ENCODE measurements around the gene PKN2. TPM values are rescaled to one million over a fixed set of nuclear protein-coding genes. Genes with fewer than 3 reads are reported as not detected.

Gene PKN2
- total RNA-seq, 1 experiment from 2014 or later, result 74.1 TPM

DNA sequence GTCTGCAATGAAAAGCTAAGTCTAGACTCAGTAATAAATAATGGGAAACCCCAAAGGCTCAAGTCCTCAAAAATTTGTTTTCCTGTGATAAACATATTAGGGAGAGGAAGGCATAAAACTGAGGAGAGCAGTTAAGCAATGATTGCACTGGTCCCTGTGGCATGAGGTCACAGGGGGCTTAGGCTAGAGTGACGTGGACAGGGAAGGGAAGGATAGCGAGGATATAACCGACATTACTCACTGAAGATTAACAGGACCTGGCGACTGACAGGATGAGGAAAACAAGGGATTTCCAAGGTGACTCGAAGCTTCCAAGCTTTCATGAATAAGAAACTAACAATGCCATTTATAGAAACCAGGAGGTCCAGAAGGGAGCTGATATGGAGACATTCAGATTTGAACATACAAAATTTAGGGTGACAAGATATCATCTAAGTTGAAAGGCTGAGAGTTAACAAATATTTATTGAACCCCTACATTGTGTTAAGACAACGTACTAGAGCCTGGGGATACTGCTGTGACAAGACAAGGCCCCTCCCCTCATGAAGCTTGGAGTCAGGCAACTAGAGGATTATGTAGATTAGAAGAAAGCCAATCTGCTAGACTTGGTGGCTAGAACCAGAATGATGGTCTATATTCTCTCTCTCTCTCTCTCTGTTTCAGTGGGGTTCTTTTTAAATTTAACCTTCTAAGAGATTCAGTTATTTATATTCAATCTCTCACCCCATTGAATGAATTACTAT is 33.2 kb upstream of the PKN2 start:
- DNase-seq (ENCODE audit: low read depth, low spot score) (no peak), ATAC-seq (no peak)
- no TSS peak for BruUV-seq (replicated peaks)
- no peaks in the 10 kb centered on the region for H3K36me3 ChIP-seq (ENCODE audit: control insufficient read depth, insufficient read depth, low read length)
- H3K27me3 ChIP-seq (ENCODE audit: control insufficient read depth, insufficient read depth, low read length), result peaks cover 9% of the 10 kb centered on the region
- no peak overlapping the region for H3K27ac ChIP-seq (ENCODE audit: low read length)
- no peaks in the 10 kb centered on the region for H3K9me3 ChIP-seq (ENCODE audit: control insufficient read depth, insufficient read depth, low read depth, low read length)
- ChIA-PET CTCF (interaction anchor here (0.6 kb wide), 1 partner anchor 333 kb away, joined by 8 read pairs; no protein-coding TSS in a partner anchor), POLR2A (no interaction called here)
- in situ Hi-C loops (cut with HindIII; ENCODE audit: low pct_unique_long_range_greater_than_20kb, low sequenced_read_pairs), result no loop called here
- no peak overlapping the region for H3K4me3 ChIP-seq (ENCODE audit: low read depth in 2 of 2, low read length in 2 of 2)
- H3K4me1 ChIP-seq (ENCODE audit: control insufficient read depth, insufficient read depth, low read length), result no peaks in the 10 kb centered on the region
- intact Hi-C loops (cut with micrococcal nuclease; ENCODE audit: unreplicated experiment), result loop anchor here (10.0 kb wide), 1 partner anchor 224 kb away; no protein-coding TSS in a partner anchor
- TF ChIP-seq POLR2AphosphoS5 (IDR thresholded peaks at IDR 0.05; ENCODE audit: low read depth, low read length) (no peak), TCF7L2 (IDR thresholded peaks at IDR 0.05; ENCODE audit: low read depth, low read length) (no peak), SIN3A (IDR thresholded peaks at IDR 0.05; ENCODE audit: borderline replicate concordance, insufficient read depth, low read depth, low read length) (no peak), CTCF (IDR thresholded peaks at IDR 0.05) (no peak)
- TF ChIP-seq, protein P1, sequence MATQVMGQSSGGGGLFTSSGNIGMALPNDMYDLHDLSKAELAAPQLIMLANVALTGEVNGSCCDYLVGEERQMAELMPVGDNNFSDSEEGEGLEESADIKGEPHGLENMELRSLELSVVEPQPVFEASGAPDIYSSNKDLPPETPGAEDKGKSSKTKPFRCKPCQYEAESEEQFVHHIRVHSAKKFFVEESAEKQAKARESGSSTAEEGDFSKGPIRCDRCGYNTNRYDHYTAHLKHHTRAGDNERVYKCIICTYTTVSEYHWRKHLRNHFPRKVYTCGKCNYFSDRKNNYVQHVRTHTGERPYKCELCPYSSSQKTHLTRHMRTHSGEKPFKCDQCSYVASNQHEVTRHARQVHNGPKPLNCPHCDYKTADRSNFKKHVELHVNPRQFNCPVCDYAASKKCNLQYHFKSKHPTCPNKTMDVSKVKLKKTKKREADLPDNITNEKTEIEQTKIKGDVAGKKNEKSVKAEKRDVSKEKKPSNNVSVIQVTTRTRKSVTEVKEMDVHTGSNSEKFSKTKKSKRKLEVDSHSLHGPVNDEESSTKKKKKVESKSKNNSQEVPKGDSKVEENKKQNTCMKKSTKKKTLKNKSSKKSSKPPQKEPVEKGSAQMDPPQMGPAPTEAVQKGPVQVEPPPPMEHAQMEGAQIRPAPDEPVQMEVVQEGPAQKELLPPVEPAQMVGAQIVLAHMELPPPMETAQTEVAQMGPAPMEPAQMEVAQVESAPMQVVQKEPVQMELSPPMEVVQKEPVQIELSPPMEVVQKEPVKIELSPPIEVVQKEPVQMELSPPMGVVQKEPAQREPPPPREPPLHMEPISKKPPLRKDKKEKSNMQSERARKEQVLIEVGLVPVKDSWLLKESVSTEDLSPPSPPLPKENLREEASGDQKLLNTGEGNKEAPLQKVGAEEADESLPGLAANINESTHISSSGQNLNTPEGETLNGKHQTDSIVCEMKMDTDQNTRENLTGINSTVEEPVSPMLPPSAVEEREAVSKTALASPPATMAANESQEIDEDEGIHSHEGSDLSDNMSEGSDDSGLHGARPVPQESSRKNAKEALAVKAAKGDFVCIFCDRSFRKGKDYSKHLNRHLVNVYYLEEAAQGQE (IDR thresholded peaks at IDR 0.05; ENCODE audit: insufficient read depth in 1 of 2, low read depth in 2 of 2, low read length in 1 of 2), result no peak

GRCh38 chr1:88655140-88655539 is 28.9 kb upstream of the PKN2 start:
- in situ Hi-C loops (cut with HindIII; ENCODE audit: low pct_unique_long_range_greater_than_20kb, low sequenced_read_pairs) (no loop called here), intact Hi-C loops (cut with micrococcal nuclease; ENCODE audit: unreplicated experiment) (loop anchor here (10.0 kb wide), 1 partner anchor 220 kb away; no protein-coding TSS in a partner anchor)
- H3K27me3 ChIP-seq (ENCODE audit: control insufficient read depth, insufficient read depth, low read length), result no peaks in the 10 kb centered on the region; the same call in 1 of the 2 replicates
- H3K4me3 ChIP-seq (ENCODE audit: low read depth in 2 of 2, low read length in 2 of 2), result no peak overlapping the region
- H3K4me1 ChIP-seq (ENCODE audit: control insufficient read depth, insufficient read depth, low read length), result no peaks in the 10 kb centered on the region
- ChIA-PET CTCF (interaction anchor here (0.5 to 1.0 kb wide), 3 partner anchors 30 to 76 kb away, joined by 3 to 6 read pairs (median 3); no protein-coding TSS in a partner anchor), POLR2A (no interaction called here)
- BruUV-seq (replicated peaks), result no TSS peak
- TF ChIP-seq POLR2AphosphoS5 (IDR thresholded peaks at IDR 0.05; ENCODE audit: low read depth, low read length), result no peak
- TF ChIP-seq CTCF (IDR thresholded peaks at IDR 0.05), result no peak
- no peak for TF ChIP-seq TCF7L2 (IDR thresholded peaks at IDR 0.05; ENCODE audit: low read depth, low read length)
- TF ChIP-seq, protein P1 (IDR thresholded peaks at IDR 0.05; ENCODE audit: insufficient read depth in 1 of 2, low read depth in 2 of 2, low read length in 1 of 2), result no peak
- no peak for TF ChIP-seq SIN3A (IDR thresholded peaks at IDR 0.05; ENCODE audit: borderline replicate concordance, insufficient read depth, low read depth, low read length)
- DNase-seq (ENCODE audit: low read depth, low spot score) (no peak), ATAC-seq (no peak)
- no peaks in the 10 kb centered on the region for H3K36me3 ChIP-seq (ENCODE audit: control insufficient read depth, insufficient read depth, low read length)
- no peak overlapping the region for H3K27ac ChIP-seq (ENCODE audit: low read length)
- no peaks in the 10 kb centered on the region for H3K9me3 ChIP-seq (ENCODE audit: control insufficient read depth, insufficient read depth, low read depth, low read length)
